Measurements from ENCODE around the gene GPATCH1. TPM values are rescaled to one million over a fixed set of nuclear protein-coding genes. Genes with fewer than 3 reads are reported as not detected.

The GPATCH1 gene
- total RNA-seq, 2 donors from 2014 or later = 6.5 to 6.6 TPM

- H3K9me3 ChIP-seq = no peaks in the 10 kb centered on the region
- H3K4me3 ChIP-seq = peak overlapping the region; percentile 98
- H3K4me1 ChIP-seq (ENCODE audit: control insufficient read depth in 1 of 2, low read depth in 2 of 2) = peaks cover 16 to 19% of the 10 kb centered on the region in 2 donors
- no peak for DNase-seq (ENCODE audit: low spot score)
- ATAC-seq (ENCODE audit: insufficient number of reproducible peaks, low FRiP score, low read depth) = no peak
- no peaks in the 10 kb centered on the region for H3K27me3 ChIP-seq (replicated peaks; ENCODE audit: insufficient read depth)
- no peak for TF ChIP-seq CTCF (IDR thresholded peaks at IDR 0.05)
- no peaks in the 10 kb centered on the region for H3K36me3 ChIP-seq
- peak overlapping the region; percentile 96 for H3K27ac ChIP-seq
Observed at GRCh38 chr19:33175886-33176669, 95.1 kb downstream of the GPATCH1 start.

- no peaks in the 10 kb centered on the region for H3K36me3 ChIP-seq
- peak; percentile 40 for TF ChIP-seq CTCF (IDR thresholded peaks at IDR 0.05)
- no peaks in the 10 kb centered on the region for H3K9me3 ChIP-seq
- DNase-seq (ENCODE audit: low spot score) = peak; percentile 85
- H3K4me3 ChIP-seq = peak overlapping the region; percentile 98
- H3K27ac ChIP-seq = peak overlapping the region; percentile 96
- H3K27me3 ChIP-seq (replicated peaks; ENCODE audit: insufficient read depth) = no peaks in the 10 kb centered on the region
- peak; percentile 93 for ATAC-seq (ENCODE audit: insufficient number of reproducible peaks, low FRiP score, low read depth)
- H3K4me1 ChIP-seq (ENCODE audit: control insufficient read depth in 1 of 2, low read depth in 2 of 2) = peaks cover 16 to 19% of the 10 kb centered on the region in 2 donors
Observed at GRCh38 chr19:33176670-33177416, 95.9 kb downstream of the GPATCH1 start.

- H3K4me1 ChIP-seq (ENCODE audit: control insufficient read depth in 1 of 2, low read depth in 2 of 2) = peaks cover 16 to 19% of the 10 kb centered on the region in 2 donors
- TF ChIP-seq CTCF (IDR thresholded peaks at IDR 0.05) = peak; percentile 60
- H3K9me3 ChIP-seq = no peaks in the 10 kb centered on the region
- no peaks in the 10 kb centered on the region for H3K27me3 ChIP-seq (replicated peaks; ENCODE audit: insufficient read depth)
- DNase-seq (ENCODE audit: low spot score) (peak; percentile 19), ATAC-seq (ENCODE audit: insufficient number of reproducible peaks, low FRiP score, low read depth) (peak; percentile 31)
- peak overlapping the region; percentile 96 for H3K27ac ChIP-seq
- no peaks in the 10 kb centered on the region for H3K36me3 ChIP-seq
- H3K4me3 ChIP-seq = peak overlapping the region; percentile 98
Observed at GRCh38 chr19:33177417-33177979, 96.5 kb downstream of the GPATCH1 start.

Other genes with a start within 250 kb of the GPATCH1 start
- under 1 TPM in 1 of 2 donors, not detected in 1; 0.56 TPM for gene SLC7A9, start 211.4 kb upstream of the GPATCH1 start, total RNA-seq
- gene CEP89, start 109.2 kb upstream of the GPATCH1 start, total RNA-seq = 10 to 100 TPM; 20.5 to 26.1 TPM
- gene FAAP24, start 108.9 kb upstream of the GPATCH1 start, total RNA-seq = under 1 TPM in 1 of 2 donors, not detected in 1; 0.28 TPM
- 1 to 10 TPM in 1 of 2 donors, under 1 TPM in 1; 0.81 to 2.4 TPM for gene RHPN2, start 16.3 kb upstream of the GPATCH1 start, total RNA-seq
- not detected for gene WDR88, start 50.9 kb downstream of the GPATCH1 start, total RNA-seq
- gene LRP3, start 113.1 kb downstream of the GPATCH1 start, total RNA-seq = 10 to 100 TPM; 32.2 to 50.9 TPM
- gene SLC7A10, start 144.7 kb downstream of the GPATCH1 start, total RNA-seq = not detected
- 1 to 10 TPM; 4.7 to 4.9 TPM for gene CEBPA, start 221.4 kb downstream of the GPATCH1 start, total RNA-seq

All from thoracic aorta (tissue), 2 donors.